GM08714 (cell line): ENCODE data around the gene KIRREL1.

ENCODE experiments used
- H3K4me3 ChIP-seq: fragments of 200-500 bp; sonication (Bioruptor generic); 2 replicates; pipeline ENCODE4 v1.5.1; 2014; ENCODE audit warnings: mild to moderate bottlenecking, low read length, inconsistent platforms
- ZNF274 ChIP-seq: IDR thresholded peaks from 2 replicates; pipeline ENCODE4 v1.6.1; 2012; ENCODE audit warnings: mild to moderate bottlenecking, low read depth, low read length

Gene KIRREL1

GRCh38 chr1:158077411-158078256, 84.2 kb downstream of the KIRREL1 start:
- no peak for TF ChIP-seq ZNF274
- H3K4me3 ChIP-seq: no peak overlapping the region

- TF ChIP-seq ZNF274: no peak
- no peak overlapping the region for H3K4me3 ChIP-seq
These were observed 85.2 kb downstream of the KIRREL1 start for GRCh38 chr1:158078569-158079080.

DNA sequence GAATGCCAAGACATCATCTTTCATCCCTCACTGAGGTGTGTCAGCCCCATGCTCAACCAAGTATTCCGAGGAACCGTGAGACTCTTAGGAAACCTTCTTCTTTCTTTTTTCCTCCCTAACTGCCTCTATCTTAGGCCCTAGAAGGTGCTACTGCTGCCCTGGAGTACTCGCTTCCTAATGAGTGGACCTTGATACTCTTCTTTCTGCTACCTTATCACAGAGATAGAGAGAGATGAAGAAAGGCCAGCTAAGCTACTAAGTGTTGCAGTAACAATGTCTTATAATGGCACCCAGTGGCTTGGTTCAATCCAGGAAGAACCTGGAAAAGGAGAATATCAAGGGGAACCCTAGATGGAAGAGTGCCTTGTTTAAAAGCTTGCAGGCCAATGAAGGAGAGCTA, 86.6 kb downstream of the KIRREL1 start:
- H3K4me3 ChIP-seq: no peak overlapping the region

DNA sequence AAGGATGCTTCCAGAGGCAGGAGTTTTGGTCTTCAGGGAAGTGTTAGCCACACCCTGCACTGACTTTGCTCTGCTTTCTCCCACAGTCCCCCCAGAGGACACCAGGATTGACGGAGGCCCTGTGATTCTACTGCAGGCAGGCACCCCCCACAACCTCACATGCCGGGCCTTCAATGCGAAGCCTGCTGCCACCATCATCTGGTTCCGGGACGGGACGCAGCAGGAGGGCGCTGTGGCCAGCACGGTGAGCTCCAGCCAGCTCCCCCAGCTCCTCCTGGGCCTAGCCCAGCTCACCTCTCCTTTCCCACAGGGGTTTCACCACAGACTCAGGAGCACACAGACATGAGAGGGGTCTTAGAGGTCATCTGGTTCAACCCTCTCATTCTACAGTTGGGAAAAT, 90.9 kb downstream of the KIRREL1 start:
- no peak overlapping the region for H3K4me3 ChIP-seq
- TF ChIP-seq ZNF274: no peak

More for the DNA sequence above, 86.6 kb downstream of the KIRREL1 start:
- TF ChIP-seq ZNF274: no peak

DNA sequence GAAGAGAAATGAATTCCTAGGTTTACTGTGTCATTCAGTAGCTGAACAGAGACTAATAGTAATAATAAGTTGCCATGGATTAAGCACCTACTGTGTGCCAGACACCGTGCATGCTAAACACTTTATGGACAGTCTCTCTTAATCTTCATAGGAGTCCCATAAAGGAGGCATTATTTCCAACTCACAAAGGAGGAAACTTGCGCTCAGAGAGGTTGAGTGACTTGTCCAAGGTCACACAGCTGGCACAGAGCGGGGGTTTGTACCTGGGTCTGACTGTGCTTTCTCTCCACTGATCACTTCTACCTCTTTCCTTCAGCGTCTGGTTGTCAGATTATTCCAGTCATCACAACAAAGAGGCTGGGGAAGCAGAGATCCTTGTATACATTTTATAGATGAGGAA, 91.3 kb downstream of the KIRREL1 start:
- no peak overlapping the region for H3K4me3 ChIP-seq
- TF ChIP-seq ZNF274: no peak

DNA sequence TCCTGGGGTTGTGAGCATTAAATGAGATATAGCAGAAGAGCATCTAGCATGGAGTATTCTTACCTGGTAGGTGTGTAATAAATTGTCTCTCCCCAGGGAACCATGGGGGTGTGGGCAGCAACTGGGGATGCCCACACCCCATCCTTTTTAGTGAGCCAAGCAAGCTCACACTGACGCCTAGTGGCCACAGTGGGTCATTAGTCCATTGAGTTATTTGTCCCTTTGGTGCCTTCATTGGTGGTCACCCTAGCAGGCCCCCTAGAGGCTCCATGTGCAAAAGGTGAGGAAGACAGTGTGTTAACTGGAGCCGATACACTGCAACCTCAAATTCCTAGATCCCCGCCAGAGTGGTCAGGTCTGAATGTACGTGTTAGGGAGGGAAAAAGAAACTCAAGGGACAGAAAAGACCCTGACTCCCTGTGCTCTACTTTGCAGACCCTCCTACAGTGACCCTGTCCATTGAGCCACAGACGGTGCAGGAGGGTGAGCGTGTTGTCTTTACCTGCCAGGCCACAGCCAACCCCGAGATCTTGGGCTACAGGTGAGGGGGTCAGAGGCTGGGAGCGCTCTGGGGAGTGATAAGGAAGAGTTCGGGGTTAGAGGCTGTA, 94.0 kb downstream of the KIRREL1 start:
- no peak overlapping the region for H3K4me3 ChIP-seq
- TF ChIP-seq ZNF274: no peak

DNA sequence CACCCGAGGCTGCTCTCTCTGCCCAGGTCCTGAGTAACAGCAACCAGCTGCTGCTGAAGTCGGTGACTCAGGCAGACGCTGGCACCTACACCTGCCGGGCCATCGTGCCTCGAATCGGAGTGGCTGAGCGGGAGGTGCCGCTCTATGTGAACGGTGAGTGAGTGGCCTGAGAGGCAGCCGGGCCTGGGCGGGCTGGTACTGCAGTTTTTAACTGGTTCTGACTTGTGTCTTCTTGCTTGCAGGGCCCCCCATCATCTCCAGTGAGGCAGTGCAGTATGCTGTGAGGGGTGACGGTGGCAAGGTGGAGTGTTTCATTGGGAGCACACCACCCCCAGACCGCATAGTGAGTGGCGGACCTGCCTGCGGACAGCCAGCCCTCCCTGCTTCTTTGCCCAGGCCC, 96.0 kb downstream of the KIRREL1 start:
- no peak for TF ChIP-seq ZNF274
- no peak overlapping the region for H3K4me3 ChIP-seq

DNA sequence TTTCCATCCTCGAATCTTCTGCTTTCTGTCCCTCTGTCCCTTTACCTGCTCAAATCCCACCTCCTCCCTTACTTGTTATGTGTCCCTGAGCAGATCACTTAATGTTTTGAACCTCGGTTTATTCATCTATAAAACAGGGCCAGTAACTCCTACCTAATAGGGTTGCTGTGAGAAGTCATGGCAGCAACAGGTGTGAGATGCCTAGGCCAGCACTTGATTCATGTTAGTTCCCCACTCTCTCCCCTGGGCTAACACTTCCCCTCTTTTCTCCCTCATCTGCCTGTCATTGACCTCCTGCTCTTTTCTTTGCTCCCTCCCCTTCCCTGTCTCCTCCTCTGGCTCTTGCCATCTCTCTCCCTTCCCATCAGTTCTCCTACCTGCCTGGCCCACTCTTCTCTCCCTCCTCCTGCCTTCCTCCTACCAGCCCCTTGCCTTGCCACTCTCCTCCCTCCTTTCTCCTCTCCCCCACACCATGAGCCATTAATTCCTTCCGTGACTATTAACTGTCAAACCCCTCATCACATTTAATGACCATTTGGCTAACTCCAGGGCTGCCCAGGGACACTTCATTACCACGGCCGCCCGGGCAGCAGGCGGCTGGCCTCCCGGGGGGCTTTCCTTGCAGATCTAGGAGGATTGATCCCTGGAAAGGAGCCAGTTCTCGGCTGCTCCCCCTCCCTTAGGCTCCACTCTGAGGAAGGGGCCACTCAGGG, 96.6 kb downstream of the KIRREL1 start:
- no peak overlapping the region for H3K4me3 ChIP-seq
- TF ChIP-seq ZNF274: no peak

GRCh38 chr1:158093376-158093775, 99.9 kb downstream of the KIRREL1 start:
- H3K4me3 ChIP-seq: no peak overlapping the region

GRCh38 chr1:158094571-158094970, 101.1 kb downstream of the KIRREL1 start:
- no peak for TF ChIP-seq ZNF274
- H3K4me3 ChIP-seq: no peak overlapping the region

More at GRCh38 chr1:158093376-158093775, 99.9 kb downstream of the KIRREL1 start:
- TF ChIP-seq ZNF274: no peak

- no peak overlapping the region for H3K4me3 ChIP-seq
- TF ChIP-seq ZNF274: no peak
These were observed 102.4 kb downstream of the KIRREL1 start for GRCh38 chr1:158095737-158096335.

DNA sequence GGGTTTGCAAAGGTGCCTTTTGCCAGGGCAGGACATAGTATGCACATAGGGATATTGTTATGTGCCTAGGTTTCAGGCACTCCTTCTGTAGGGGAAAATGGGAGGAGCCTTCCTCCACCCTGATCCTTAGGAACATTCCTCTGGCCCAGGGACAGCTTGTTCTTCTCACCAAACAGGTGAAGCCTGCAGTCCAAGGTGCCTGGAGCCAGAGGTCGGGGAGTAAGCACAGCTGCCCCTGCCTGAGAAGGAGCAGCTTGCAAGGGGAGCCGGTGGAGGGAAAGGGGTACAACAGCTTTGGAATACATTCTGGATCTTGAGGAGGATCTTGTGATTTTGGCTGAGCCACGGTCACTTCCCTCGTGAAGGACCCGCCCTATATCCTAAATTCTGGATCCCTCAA, 104.8 kb downstream of the KIRREL1 start:
- no peak overlapping the region for H3K4me3 ChIP-seq
- no peak for TF ChIP-seq ZNF274

DNA sequence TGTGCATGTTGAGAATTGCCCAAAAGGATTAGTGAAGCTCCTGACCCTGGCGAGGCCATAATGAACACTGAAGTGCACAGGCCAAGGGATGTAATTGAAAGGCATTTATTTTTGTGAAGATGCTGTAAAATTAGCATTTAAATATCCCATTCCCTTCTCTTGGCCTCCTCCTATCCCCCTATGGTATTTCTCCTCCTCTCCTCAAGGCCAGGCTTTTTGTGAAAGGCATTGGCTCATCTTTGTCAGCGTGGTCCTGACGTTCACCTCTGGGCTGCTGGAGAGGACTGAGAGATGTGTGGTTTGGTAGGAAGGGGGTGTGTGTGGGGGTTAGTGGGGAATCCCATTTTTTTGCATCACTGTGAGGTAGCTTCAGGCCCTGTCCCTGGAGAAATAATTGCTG, 105.7 kb downstream of the KIRREL1 start:
- no peak overlapping the region for H3K4me3 ChIP-seq
- TF ChIP-seq ZNF274: no peak

DNA sequence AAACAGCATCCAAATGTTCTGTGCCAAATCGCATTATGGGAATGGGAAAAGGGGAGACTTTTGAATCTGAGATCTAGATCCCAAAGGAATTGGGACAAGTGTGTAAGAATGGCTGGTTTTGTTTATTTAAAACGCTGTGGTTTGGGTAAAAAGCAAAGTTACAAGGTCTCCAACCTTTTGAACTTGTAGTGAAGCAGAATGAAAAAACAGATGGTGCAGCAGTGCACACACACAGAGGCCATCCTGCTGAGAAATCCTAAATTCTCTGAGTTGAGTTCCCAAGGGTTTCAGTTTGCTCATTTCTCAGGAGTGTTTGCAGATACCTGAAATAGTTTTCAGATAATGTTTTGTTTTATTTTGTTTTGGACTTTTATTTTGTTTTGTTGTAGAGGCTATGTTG, 107.1 kb downstream of the KIRREL1 start:
- no peak overlapping the region for H3K4me3 ChIP-seq
- TF ChIP-seq ZNF274: no peak
